ENCODE results near the gene PRELP. TPM values are rescaled to one million over a fixed set of nuclear protein-coding genes. Genes with fewer than 3 reads are reported as not detected.

Gene PRELP
- 10 to 100 TPM; 25.6 to 50.3 (median 31.7) TPM for total RNA-seq
- 10 to 100 TPM in 2 of 3 donors, 1 to 10 TPM in 1; 4.9 to 21.6 (median 10.7) TPM for polyA plus RNA-seq
- long read RNA-seq, donor 1, full-length matches to known transcripts: 19 of 49 reads
- long read RNA-seq, donor 1, partial matches to known transcripts: 30 of 49 reads
- long read RNA-seq, donor 1, other reads (novel, unspliced or antisense): 0 of 49 reads
- long read RNA-seq, donor 2, full-length matches to known transcripts: 13 of 26 reads
- long read RNA-seq, donor 2, partial matches to known transcripts: 13 of 26 reads
- long read RNA-seq, donor 2, other reads (novel, unspliced or antisense): 0 of 26 reads

GRCh38 chr1:203475012-203475981 is at the start of gene PRELP:
PRELP (plus strand) TSS chr1:203475806; CDS start chr1:203483185, 7,379 bp downstream.
- Histone ChIP-seq H3K4me3 (peak within 1 kb of the TSS in 7 of 8 donors; percentile 6 to 65 (median 36)), H3K9me3 (no peaks in the 10 kb centered on the region), H3K4me1 (peaks cover 0 to 11% (median 2%) of the 10 kb centered on the region in 6 donors), H3K27me3 (replicated peaks in 1 of 7) (peaks cover 0 to 48% (median 0%) of the 10 kb centered on the region in 7 donors), H3K27ac (peak within 1 kb of the TSS in 7 of 8 donors; percentile 44 to 74 (median 70)), H3K36me3 (no peaks in the 10 kb centered on the region)
- TF ChIP-seq, protein P1, sequence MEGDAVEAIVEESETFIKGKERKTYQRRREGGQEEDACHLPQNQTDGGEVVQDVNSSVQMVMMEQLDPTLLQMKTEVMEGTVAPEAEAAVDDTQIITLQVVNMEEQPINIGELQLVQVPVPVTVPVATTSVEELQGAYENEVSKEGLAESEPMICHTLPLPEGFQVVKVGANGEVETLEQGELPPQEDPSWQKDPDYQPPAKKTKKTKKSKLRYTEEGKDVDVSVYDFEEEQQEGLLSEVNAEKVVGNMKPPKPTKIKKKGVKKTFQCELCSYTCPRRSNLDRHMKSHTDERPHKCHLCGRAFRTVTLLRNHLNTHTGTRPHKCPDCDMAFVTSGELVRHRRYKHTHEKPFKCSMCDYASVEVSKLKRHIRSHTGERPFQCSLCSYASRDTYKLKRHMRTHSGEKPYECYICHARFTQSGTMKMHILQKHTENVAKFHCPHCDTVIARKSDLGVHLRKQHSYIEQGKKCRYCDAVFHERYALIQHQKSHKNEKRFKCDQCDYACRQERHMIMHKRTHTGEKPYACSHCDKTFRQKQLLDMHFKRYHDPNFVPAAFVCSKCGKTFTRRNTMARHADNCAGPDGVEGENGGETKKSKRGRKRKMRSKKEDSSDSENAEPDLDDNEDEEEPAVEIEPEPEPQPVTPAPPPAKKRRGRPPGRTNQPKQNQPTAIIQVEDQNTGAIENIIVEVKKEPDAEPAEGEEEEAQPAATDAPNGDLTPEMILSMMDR (IDR thresholded peaks at IDR 0.05 in 8 of 11, conservative IDR thresholded peaks at IDR 0.05 in 3 of 11): no peak
- peak in 1 of 3 donors; percentile 23 for TF ChIP-seq POLR2A (IDR thresholded peaks at IDR 0.05)
- TF ChIP-seq POLR2AphosphoS5 (IDR thresholded peaks at IDR 0.05): peak in 2 of 3 donors; percentile 66 to 79
- peak; percentile 10 for DNase-seq
- 57 to 73% (median 68%) methylated on average over 8 of the region's 8 CpGs for WGBS, 5 donors
- intact Hi-C loops (cut with DNase I; ENCODE audit: low total_unique reads): no loop called here

GRCh38 chr1:203426366-203426765 is 49.2 kb upstream of the PRELP start:
- WGBS, 5 donors: 69 to 81% (median 71%) methylated on average over 5 of the region's 5 CpGs

GRCh38 chr1:203426870-203427269 is 48.7 kb upstream of the PRELP start:
- H3K36me3 ChIP-seq: no peaks in the 10 kb centered on the region
- H3K4me3 ChIP-seq: no peak overlapping the region
- H3K9me3 ChIP-seq: no peaks in the 10 kb centered on the region
- intact Hi-C loops (cut with DNase I; ENCODE audit: low total_unique reads): no loop called here
- DNase-seq: no peak
- peaks cover 0 to 16% (median 3%) of the 10 kb centered on the region in 6 donors for H3K4me1 ChIP-seq
- no peak overlapping the region for H3K27ac ChIP-seq
- no peak for TF ChIP-seq POLR2A (IDR thresholded peaks at IDR 0.05)
- TF ChIP-seq POLR2AphosphoS5 (IDR thresholded peaks at IDR 0.05): no peak
- TF ChIP-seq, protein P1 (IDR thresholded peaks at IDR 0.05 in 8 of 11, conservative IDR thresholded peaks at IDR 0.05 in 3 of 11): no peak
- WGBS, 5 donors: 85 to 96% (median 90%) methylated on average over 2 of the region's 2 CpGs
- peaks cover 0 to 33% (median 0%) of the 10 kb centered on the region in 7 donors for H3K27me3 ChIP-seq (replicated peaks in 1 of 7)

More at GRCh38 chr1:203426366-203426765, 49.2 kb upstream of the PRELP start:
- DNase-seq: no peak
- no peak overlapping the region for H3K27ac ChIP-seq
- peaks cover 0 to 33% (median 0%) of the 10 kb centered on the region in 7 donors for H3K27me3 ChIP-seq (replicated peaks in 1 of 7)
- H3K9me3 ChIP-seq: no peaks in the 10 kb centered on the region
- intact Hi-C loops (cut with DNase I; ENCODE audit: low total_unique reads): no loop called here
- TF ChIP-seq POLR2A (IDR thresholded peaks at IDR 0.05) (no peak), POLR2AphosphoS5 (IDR thresholded peaks at IDR 0.05) (no peak)
- TF ChIP-seq, protein P1 (IDR thresholded peaks at IDR 0.05 in 8 of 11, conservative IDR thresholded peaks at IDR 0.05 in 3 of 11): no peak
- H3K4me1 ChIP-seq: peaks cover 0 to 16% (median 3%) of the 10 kb centered on the region in 6 donors
- H3K36me3 ChIP-seq: no peaks in the 10 kb centered on the region
- H3K4me3 ChIP-seq: no peak overlapping the region

Measured in spleen (tissue), 13 donors.